GM12801 (cell line): ENCODE measurements around the gene SIRPA.

Source experiments
- CTCF ChIP-seq: IDR thresholded peaks from one replicate; pipeline ENCODE4 v1.5.1; 2011; ENCODE audit warnings: control low read depth; ENCODE audit not compliant: insufficient read length; ENCODE audit errors: extremely low read depth

SIRPA gene

GRCh38 chr20:1870792-1871550 is 24.2 kb upstream of the SIRPA start:
- no peak for TF ChIP-seq CTCF

GRCh38 chr20:1871807-1872458 is 23.3 kb upstream of the SIRPA start:
- TF ChIP-seq CTCF = no peak

GRCh38 chr20:1872459-1873097 is 22.6 kb upstream of the SIRPA start:
- no peak for TF ChIP-seq CTCF

GRCh38 chr20:1874450-1875182 is 20.6 kb upstream of the SIRPA start:
- no peak for TF ChIP-seq CTCF

GRCh38 chr20:1875183-1875554 is 20.0 kb upstream of the SIRPA start:
- no peak for TF ChIP-seq CTCF

- TF ChIP-seq CTCF = no peak
Measured at GRCh38 chr20:1875762-1876161, 19.4 kb upstream of the SIRPA start.
